Raji (cell line): ENCODE measurements around the gene TNFRSF4.

Experiments
- POLR2A ChIP-seq: IDR thresholded peaks from 2 replicates; pipeline ENCODE4 v1.6.1; 2011; ENCODE audit warnings: low read depth, low read length, control low read depth; ENCODE audit not compliant: insufficient read depth

Gene TNFRSF4

DNA sequence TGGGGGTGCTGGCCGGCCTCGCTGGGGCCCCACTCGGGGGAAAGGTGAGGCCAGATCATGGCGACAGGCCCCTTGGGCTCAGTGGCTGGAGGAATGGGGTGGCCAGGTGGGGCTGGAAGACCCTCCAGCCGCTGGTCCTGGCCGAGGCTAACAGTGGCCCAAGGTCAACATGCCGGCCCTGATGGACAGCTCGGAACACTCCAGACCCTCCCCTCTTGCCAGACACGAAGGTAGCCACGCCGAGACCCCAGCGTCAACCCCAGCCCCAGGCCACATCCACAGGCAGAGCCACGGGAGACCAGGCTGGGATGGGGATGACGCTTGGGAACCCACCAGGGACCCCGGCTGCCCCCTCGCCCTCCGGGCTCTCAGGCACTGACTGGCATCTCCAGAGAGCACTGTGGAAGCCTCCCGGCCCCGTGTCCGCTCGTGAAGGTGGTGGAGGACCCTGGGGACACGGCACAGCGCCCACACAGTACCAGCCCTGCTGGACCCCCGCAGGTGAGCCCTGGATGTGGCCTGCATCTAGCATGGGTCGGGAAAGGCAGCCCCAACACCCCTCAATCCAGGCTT lies 33.5 kb upstream of the TNFRSF4 start:
- TF ChIP-seq POLR2A = no peak

DNA sequence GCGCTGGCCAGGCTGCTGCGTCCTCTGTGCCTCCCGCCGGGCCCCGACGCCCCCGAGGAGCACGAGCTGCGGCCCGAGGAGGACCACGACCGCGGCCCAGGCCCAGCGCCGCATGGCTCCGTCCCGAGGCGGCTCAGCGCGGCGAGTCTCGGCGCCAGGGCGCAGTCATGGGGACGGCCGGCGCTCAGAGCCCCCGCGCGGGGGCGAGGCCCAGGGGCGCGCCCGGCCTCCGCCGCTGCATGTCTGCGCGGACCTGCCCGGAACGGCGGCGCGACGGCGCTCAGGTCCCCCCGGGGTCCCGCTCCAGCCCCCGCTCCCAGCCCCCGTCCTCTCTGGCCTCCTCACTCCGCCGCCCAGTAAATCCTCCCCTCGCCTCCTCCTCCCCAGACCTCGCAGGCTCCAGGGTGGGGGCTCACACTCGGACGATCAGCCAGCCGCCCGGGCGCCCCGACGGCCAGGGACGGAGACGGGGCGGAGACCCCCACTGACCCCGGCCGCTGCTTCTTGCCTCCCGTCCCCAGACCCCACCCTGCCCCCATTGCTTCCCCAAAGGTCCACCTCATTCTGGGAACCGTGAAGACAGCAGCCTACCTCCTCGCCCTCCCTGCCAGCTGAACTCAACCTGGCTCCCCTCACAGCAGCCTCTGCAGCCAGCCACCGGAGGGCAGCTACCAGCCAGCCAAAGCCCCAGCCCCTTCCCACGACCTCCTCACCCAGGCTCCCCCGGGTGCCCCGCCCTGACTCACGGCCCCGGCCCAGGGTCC lies 32.8 kb upstream of the TNFRSF4 start, which contains the start of gene C1QTNF12:
Gene C1QTNF12, minus strand, starts transcription at position 146 of the 764 bp plus-strand sequence. Its CDS starts 32 bp downstream, at position 114.
- no peak for TF ChIP-seq POLR2A

DNA sequence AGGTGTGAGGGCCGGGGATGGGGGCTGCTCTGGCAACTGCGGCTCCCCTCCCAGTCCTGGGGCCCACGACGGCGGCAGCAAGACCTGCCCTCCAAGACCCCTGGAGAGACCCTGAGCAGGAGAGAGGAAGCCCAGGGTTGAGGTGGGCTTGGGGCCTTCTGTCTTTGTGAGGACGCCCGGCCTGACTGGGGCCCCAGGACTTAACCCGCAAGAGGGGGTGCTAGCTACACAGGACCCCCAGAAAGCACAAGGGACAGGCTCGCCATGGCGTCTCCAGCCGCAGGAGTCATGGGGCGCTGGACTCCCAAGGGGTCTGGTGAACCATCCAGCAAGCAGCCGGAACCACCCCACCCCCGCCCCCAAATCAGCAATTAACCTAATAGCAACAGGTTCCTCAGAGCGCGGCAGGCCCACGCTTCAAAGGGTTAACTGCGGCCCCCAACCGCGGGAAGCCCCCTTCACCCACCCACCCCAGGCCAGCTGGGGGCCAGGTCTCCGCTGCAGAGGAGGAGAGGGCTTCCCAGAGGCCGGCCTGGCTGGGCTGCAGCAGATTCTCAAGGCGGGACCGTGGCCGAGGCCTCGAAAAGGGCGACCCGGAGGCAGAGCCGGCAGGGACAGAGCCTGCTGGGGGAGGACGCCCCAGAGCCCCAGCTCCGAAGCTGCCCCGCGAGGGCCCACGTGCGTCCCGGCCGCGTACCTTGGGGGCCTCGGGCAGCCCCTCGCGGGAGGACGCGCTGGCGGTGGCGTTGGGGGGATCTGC lies 32.0 kb upstream of the TNFRSF4 start:
- no peak for TF ChIP-seq POLR2A

DNA sequence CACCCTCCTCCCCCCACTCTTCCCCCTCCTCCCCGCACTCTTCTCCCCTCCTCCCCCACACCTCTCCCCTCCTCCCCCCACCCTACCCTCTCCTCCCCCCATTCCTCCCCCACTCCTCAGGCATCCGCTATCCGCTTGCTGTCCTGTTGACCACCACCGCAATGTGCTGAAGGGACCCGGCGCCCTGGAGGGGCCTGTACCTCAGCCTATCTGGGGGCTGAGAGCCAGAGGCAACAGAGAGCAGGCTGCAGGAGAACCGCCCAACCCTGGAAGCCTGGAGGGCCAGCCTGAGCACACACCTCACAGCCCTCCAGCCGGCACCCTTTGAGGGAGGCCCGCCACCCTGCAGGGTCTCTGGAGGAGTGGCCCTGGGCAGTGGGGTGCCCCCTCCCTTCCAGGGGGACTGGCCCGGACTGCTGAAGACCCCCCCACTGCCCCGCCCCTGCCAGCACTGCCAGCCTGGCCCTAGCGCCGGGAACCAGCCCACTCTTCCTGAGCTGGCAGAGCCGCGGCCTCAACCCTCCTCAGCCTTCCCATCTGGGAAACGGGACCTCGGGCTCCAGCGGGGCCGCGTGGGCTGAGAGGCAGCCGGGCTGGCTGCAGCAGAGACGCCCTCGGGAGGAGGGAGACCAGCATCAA lies 31.3 kb upstream of the TNFRSF4 start:
- TF ChIP-seq POLR2A = no peak

DNA sequence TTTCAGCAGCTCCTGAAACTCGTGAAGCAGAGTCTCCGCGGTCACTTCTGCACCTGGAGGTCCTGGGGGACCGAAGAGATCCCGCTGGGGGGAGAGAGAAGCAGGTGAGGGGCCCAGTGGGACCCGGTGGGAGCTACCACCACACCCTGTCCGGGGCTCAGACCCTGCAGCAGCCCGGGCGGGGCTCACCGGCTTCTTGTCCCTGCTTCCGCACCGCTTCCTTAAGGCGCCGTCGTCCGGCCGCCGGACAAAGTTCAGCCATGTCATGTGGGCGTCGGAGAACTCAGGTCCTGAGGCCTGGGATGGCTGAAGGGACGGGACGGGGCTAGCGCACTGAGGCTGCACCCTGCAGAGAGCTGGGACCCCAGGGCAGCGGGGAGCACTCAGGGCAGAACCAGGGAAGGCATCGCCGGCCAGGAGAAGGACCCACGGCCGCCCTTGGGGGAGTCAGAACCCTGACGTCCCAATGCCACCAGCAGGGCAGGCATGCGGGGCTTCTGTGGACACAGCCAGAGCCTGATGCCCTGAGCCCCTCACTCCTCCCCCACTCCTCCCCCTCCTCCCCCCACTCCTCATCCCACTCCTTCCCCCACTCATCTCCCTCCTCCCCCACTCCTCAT lies 30.3 kb upstream of the TNFRSF4 start:
- TF ChIP-seq POLR2A = no peak

DNA sequence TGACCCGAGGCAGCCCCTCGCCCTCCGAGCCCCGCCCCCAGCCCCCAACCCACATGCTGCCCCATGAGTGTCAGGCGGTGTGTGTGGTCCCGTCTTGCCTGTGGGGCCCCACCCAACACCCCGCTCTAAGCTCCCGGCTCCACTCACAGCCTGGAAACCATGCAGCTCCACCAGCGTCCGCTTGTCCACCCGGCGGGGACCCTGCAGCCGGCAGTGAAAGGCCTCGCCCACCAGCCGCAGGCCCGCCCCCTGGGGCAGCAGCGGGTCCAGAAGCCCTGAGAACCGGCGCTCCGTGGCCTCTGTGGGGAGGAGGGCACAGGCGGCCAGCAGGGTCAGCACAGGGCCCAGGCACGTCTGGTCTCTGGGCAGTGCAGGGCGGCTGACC lies 29.8 kb upstream of the TNFRSF4 start:
- no peak for TF ChIP-seq POLR2A

DNA sequence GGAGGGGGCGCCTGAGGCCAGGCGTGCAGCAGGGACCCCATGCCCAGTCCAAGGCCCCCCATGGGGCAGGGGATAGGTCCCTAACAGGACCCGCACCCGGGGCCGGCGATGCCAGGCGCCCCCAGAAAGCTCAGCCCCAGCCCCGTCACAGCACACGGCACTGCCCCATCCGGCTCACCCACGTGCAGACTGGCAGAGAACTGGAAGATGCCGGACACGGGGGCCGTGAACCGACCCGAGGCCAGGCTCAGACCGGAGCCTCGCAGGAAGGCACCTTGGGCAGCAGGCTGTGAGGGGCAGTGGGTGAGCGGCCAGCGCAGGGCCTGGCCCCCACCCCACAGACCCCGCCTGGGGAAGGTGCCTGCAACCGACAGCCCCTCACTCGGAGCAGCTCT lies 29.3 kb upstream of the TNFRSF4 start:
- TF ChIP-seq POLR2A = no peak

DNA sequence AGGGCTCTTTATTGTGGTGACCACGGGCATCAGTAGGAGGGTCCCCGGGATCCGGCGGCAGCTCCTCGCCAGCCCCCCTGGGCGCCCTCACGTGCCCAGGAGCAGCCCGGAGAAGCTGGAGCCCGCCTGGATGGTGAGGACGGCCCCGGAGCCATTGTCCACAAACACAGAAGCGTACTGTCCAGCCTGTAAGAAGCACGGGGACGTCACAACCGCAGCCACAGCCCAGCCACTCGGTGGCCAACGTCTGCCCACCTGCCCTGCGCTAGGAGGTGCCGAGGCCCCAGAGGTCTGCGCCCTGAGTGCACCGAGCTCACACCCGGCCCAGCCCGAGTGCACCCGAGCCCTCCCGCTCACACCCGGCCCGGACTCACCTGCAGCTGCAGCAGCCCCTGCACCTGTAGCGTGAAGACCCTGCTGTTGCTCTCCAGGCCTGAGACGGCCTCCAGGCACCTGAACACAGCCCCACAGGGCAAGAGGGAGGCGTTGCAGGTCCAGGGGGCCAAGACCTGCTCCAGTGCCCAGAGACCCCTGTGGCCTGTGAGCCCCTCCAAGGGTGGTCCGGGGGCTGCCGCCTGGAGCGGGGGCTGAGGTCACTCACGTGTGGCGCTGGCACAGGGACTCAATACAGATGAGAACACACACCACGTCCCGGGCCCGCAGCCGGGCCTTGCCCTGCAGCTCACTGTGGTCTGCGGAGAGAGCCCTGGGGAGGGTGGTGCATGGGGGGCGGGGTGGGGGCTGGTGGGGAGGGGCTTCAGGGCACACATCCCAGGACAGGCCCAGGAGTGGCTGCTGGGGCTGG lies 28.7 kb upstream of the TNFRSF4 start:
- TF ChIP-seq POLR2A = no peak

DNA sequence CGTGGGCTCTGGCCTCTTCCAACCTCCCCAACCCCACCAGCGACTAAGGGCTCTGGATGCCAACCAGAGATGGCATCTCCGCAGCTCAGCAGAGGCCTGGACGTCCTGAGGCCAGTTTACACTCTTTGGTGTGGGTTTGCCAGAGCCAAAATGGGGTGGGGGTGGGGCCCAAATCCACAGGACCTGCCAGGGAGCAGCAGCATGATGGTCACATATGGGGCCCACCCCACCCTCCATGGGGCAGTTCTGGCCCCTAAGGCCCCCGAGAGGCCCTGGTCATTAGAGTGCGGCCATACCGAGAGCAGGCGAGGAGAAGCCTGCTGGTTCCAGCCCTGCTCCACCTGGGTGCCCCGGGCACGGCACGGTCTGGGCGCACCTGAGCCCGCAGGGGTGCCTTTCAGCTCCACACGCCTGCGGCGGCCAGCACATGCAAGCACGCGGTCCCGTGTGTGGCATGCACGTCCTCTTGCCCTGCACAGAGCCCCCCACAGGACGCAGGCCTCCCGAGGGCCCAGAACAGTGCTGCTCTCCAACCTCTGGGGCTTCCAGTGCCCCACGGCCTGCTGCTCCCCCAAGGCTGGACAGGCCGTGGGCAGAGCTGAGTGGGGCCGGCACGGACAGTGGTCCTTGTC lies 27.8 kb upstream of the TNFRSF4 start:
- no peak for TF ChIP-seq POLR2A

DNA sequence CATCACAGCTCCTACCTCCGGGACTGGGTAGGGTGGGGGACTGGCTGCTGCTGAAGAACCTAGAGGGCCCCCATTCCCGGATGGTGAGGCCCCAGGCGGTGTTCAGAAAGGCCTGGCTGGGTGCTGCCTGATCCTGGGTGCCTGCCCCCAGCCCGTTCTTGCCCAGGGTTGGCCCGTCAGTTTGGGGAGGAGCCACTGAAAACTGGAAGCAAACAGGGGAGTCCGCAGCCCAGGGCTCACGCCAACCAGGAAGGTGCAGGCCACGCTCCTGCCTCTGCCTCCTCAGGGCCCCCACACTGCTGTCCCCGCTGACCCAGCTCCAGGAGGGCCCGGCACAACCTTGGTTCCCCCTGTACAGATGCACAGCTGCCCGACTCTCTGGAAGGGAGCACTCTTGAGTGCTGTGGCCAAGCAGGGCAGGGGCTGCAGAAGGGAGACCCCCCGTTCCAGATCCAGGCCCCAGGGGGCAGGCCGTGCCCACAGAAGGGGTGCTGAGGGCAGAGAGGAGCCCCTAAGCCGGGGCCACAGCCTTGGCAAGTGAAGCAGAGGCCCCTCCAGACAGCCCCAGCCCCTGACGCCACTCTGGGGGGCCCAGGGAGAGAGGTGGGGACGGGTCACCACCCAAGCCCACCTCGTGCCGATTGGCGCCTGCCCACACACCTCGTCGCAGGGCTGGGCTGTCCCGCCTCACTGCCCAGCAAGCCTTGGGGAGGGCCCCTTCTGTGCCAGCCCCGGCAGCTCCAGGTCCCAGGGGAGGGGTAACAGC lies 27.1 kb upstream of the TNFRSF4 start:
- no peak for TF ChIP-seq POLR2A

DNA sequence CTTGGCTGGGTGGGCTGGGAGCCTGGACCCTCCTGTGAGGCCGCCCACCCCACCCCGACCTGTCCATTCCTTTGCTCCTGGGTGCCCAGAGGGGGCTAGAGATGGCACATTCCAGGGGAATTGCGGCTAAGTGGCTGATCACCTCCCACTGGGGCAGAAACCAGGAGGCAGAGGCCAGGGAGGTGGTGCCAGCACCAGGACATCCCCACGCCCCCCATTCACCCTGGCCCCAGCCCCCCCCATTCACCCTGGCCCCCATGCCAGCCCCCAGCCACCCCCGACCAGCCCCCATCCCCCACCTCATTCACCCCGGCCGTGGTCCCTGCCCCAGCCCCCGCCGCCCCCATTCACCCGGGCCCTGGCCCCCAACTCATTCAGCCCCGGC lies 26.4 kb upstream of the TNFRSF4 start:
- TF ChIP-seq POLR2A = no peak

DNA sequence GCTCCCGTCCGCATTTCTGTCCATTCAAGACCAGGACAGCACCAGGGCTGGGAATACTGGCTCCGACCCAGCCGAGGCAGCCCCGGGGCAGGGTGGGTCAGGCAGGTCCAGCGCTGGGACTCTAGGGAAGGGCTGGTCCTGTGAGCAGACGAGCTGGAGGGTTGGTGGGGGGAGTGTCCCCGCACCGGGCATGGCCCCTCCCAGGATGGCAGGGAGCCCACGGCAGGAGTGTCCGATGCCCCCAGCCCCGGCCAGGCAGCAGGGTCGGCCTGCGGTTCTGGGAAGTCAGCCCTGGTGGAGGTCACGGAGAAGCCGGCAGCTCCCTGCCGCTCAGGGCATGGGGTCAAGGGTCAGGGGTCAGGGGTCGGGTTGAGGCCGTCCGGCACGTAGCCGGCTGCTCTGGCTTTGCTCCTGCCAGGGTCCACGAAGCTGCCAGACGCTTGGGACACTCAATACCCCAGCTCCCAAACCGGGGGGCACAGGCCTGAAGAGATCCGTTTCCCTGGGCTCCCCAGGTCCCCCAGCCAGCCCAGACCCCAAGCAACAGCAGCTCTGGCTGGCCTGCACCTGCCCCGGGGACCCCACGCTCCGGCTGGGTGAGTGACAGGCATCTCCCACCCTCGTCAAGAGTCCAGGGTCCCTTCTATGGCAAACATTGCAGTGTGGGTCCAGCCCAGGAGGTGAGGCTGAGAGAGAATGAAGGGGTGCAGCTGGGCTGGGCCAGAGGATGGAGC lies 25.8 kb upstream of the TNFRSF4 start:
- no peak for TF ChIP-seq POLR2A

DNA sequence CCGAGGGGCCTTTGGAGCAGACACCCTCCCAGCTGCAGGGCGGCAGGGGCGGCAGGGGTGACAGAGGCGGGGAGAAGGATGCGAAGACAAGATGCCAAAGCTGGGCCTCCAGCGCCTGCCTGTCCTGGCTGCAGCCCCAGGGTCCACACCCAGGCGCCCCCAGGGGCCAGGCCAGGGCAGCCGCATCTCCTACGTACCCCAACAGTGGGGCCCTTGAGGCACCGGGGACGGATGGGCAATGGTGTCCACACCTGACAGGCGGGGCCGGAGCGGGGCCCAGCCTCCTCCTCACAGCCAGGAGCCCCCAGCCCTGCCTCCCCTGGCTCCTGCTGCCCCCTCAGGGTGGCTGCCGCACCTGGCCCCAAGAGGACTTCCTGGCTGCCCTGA lies 25.3 kb upstream of the TNFRSF4 start:
- no peak for TF ChIP-seq POLR2A
